HEK293T (cell line): ENCODE data around the gene TPD52L2.

ENCODE experiments used
- CTCF ChIA-PET: fragments of 350-600 bp; formaldehyde crosslinking; extraction: SDS; loops from one replicate; lab custom pipeline; 2021; ENCODE audit warnings: antibody characterized with exemption, inconsistent platforms; lab: Yijun Ruan, JAX
- POLR2A ChIA-PET: fragments of 350-600 bp; formaldehyde crosslinking; extraction: SDS; loops from one replicate; lab custom pipeline; 2020; ENCODE audit warnings: antibody characterized with exemption, inconsistent platforms; lab: Yijun Ruan, JAX
- DNase-seq: peaks from one replicate; pipeline ENCODE4 v3.0.0; 2012; ENCODE audit warnings: mixed read lengths; ENCODE audit errors: extremely low spot score
- ARNT ChIP-seq: fragments of 450-650 bp; IDR thresholded peaks from 2 replicates; pipeline ENCODE4 v1.6.1; 2017; ENCODE audit warnings: mild to moderate bottlenecking
- BHLHE40 ChIP-seq: fragments of 450-650 bp; IDR thresholded peaks from 2 replicates; pipeline ENCODE4 v1.6.1; 2016; ENCODE audit warnings: mild to moderate bottlenecking, moderate library complexity, borderline replicate concordance
- CTBP1 ChIP-seq: fragments of 450-650 bp; IDR thresholded peaks from 2 replicates; pipeline ENCODE4 v1.6.1; 2016; ENCODE audit warnings: borderline replicate concordance
- ELF4 ChIP-seq: fragments of 450-650 bp; IDR thresholded peaks from 2 replicates; pipeline ENCODE4 v1.6.1; 2017; ENCODE audit warnings: antibody characterized with exemption
- FOXA1 ChIP-seq: fragments of 450-650 bp; IDR thresholded peaks from 2 replicates; pipeline ENCODE4 v1.6.1; 2016; ENCODE audit warnings: mild to moderate bottlenecking
- FOXK2 ChIP-seq: fragments of 450-650 bp; IDR thresholded peaks from 2 replicates; pipeline ENCODE4 v1.6.1; 2016; ENCODE audit warnings: mild to moderate bottlenecking
- FOXM1 ChIP-seq: fragments of 450-650 bp; IDR thresholded peaks from 2 replicates; pipeline ENCODE4 v1.6.1; 2017; ENCODE audit warnings: mild to moderate bottlenecking, borderline replicate concordance
- HDGF ChIP-seq: fragments of 450-650 bp; IDR thresholded peaks from 2 replicates; pipeline ENCODE4 v1.6.1; 2017; ENCODE audit warnings: antibody characterized with exemption, borderline replicate concordance
- L3MBTL2 ChIP-seq: fragments of 450-650 bp; conservative IDR thresholded peaks from 2 replicates; pipeline ENCODE4 v1.6.1; 2016; ENCODE audit warnings: mild to moderate bottlenecking
- LEF1 ChIP-seq: fragments of 450-650 bp; IDR thresholded peaks from 2 replicates; pipeline ENCODE4 v1.6.1; 2017; ENCODE audit warnings: mild to moderate bottlenecking, borderline replicate concordance
- NFRKB ChIP-seq: fragments of 450-650 bp; IDR thresholded peaks from 2 replicates; pipeline ENCODE4 v1.6.1; 2016; ENCODE audit warnings: mild to moderate bottlenecking, moderate library complexity
- SP1 ChIP-seq: fragments of 450-650 bp; IDR thresholded peaks from 2 replicates; pipeline ENCODE4 v1.6.1; 2017
- SUZ12 ChIP-seq: fragments of 450-650 bp; IDR thresholded peaks from 2 replicates; pipeline ENCODE4 v1.6.1; 2016; ENCODE audit warnings: mild to moderate bottlenecking
- TARDBP ChIP-seq: fragments of 450-650 bp; IDR thresholded peaks from 2 replicates; pipeline ENCODE4 v1.6.1; 2016
- ZNF384 ChIP-seq: fragments of 450-650 bp; IDR thresholded peaks from 2 replicates; pipeline ENCODE4 v1.6.1; 2016
- TF ChIP-seq, protein P1 (sequence below): fragments of 450-650 bp; IDR thresholded peaks from 2 replicates; pipeline ENCODE4 v1.6.1; 2016

The TPD52L2 gene

DNA sequence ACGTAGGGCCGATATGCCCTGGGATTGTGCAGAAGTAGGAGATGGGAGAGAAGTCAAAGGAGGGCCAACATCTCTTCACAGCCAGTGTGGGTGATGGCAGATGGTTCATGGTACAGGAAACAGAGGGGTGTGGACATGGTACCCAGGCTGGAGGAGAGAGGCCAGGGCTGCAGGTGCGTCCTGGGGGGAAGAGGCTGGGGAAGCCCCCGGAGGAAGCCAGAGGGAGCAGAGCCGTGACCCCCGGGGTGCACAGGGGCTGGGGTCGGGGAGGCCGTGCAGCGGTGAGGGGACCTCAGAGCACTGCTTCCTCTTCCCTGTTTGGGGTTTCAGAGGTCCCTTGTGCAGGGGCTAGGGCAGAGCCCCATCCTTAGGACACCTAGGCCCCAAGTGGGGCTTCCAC, 22.8 kb upstream of the TPD52L2 start:
- TF ChIP-seq ARNT (no peak), LEF1 (no peak), L3MBTL2 (no peak), NFRKB (no peak), FOXM1 (no peak), FOXK2 (no peak)
- TF ChIP-seq, protein P1, sequence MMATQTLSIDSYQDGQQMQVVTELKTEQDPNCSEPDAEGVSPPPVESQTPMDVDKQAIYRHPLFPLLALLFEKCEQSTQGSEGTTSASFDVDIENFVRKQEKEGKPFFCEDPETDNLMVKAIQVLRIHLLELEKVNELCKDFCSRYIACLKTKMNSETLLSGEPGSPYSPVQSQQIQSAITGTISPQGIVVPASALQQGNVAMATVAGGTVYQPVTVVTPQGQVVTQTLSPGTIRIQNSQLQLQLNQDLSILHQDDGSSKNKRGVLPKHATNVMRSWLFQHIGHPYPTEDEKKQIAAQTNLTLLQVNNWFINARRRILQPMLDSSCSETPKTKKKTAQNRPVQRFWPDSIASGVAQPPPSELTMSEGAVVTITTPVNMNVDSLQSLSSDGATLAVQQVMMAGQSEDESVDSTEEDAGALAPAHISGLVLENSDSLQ = no peak
- ChIA-PET POLR2A (no interaction called here), CTCF (no interaction called here)
- no peak for DNase-seq

DNA sequence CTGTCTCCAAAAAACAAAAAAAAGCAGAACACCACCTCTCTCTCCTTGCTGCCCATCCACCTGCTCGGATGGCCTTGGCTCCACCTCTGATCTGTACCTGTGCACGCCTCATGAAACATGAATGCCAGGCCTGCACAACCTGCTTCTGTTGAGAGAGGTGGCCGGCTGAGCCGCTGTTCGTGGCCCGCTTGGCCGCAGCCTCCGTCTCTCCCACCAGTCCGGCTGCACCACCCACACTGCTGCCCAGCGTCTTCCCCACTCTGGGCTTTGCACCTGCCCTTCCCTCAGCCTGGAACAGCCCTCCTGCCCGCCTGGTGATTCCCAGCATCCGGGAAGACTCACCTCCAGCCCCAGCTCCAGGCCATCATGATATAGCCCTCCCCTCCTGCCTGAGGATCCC, 21.8 kb upstream of the TPD52L2 start:
- TF ChIP-seq, protein P1 = no peak
- TF ChIP-seq TARDBP (no peak), FOXA1 (no peak), BHLHE40 (no peak), HDGF (no peak), FOXK2 (no peak), ELF4 (no peak), ZNF384 (no peak), NFRKB (no peak), L3MBTL2 (no peak), CTBP1 (no peak), ARNT (no peak), SUZ12 (no peak), FOXM1 (no peak), SP1 (no peak), LEF1 (no peak)
- ChIA-PET CTCF (no interaction called here), POLR2A (no interaction called here)
- DNase-seq = no peak

DNA sequence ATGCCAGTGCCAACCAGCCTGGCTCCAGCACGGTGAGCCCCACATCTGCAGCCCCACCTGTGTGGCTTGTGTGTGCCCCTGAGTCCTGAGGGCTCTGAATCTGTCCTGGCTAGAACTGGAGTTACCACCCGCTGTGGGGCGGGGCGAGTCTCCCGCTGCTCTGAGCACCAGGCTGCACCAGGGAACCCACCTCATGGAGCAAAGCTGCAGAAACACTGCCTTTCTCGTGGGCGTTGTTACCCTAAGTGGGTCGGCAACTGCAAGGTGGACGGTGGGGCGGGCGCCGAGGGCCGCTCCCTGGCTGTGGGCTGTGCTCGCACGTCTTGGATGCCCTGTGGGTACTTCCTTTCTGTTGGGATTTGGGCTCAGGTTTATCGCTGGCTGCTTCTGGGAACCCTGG, 21.3 kb upstream of the TPD52L2 start:
- ChIA-PET POLR2A (no interaction called here), CTCF (interaction anchor here (0.7 kb wide), 1 partner anchor 415 kb away, joined by 3 read pairs; no protein-coding TSS in a partner anchor)
- DNase-seq = no peak
- TF ChIP-seq HDGF (no peak), SP1 (no peak), ZNF384 (no peak), FOXK2 (no peak), TARDBP (no peak), LEF1 (no peak), BHLHE40 (no peak), NFRKB (no peak), FOXA1 (no peak), ARNT (no peak), L3MBTL2 (no peak), SUZ12 (no peak), ELF4 (no peak)
- TF ChIP-seq, protein P1 = no peak

DNA sequence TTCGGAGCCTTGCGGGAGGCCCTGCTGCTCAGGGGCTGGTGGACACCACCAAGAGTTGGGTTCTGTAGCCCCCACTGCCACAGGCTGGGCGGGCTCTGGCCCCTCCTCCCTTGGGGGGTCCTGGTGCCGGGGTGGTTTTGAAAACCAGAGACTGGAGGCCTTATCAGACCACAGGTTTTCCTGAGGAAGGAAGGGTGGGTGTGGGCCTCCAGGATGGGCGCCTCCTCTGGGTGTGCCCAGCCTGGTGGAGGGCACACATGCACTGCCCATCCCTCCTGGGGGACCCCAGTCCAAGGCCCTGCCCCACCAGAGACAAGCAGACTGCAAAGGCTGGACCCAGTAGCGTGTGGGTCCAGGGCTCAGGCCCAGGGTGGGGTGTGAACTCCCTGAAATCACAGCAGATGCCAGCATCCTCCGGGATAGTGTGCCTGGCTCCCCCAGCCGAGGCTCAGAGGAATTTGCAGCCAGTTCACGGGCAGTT, 20.5 kb upstream of the TPD52L2 start:
- TF ChIP-seq L3MBTL2 (no peak), LEF1 (no peak), NFRKB (no peak), FOXK2 (no peak), ZNF384 (no peak), FOXM1 (no peak), BHLHE40 (no peak), HDGF (no peak), SUZ12 (no peak), ARNT (no peak), CTBP1 (no peak), TARDBP (no peak), FOXA1 (no peak)
- CTCF ChIA-PET = interaction anchor here (0.7 kb wide), 1 partner anchor 416 kb away, joined by 3 read pairs; no protein-coding TSS in a partner anchor
- DNase-seq = no peak
- POLR2A ChIA-PET = no interaction called here

DNA sequence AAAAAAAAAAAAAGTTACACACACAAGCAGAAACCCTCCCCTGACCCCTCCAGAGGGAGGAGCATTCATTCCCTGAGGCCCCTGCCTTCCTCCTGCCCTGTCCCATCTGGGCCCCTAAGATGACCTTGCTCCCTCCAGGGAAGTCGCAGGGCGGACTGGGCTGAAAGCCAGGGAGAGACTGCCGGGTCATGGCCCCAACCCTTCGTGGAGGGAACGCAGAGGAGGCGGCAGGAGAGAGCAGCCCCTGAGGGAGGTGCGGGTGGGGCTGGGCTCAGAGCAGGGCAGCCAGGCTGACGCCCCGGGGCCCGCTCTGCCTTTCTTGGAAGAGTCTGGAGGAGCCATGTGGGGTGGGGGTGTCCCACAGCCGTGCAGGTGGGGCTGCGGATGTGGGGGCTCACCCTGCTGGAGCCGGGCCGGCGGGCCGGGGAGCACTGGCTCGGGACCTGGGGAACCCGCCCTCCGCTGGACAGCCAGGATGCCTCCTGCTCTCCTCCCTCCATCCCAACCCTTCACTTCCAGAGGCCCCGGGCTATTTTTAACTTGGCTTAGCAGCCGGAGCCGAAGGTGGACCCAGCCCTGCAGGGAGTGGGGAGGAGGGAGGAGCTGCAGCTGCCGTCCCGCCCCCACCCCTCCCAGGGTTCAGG, 18.8 kb upstream of the TPD52L2 start:
- peak; percentile 62 for DNase-seq
- CTCF ChIA-PET = no interaction called here
- peak; percentile 88 for TF ChIP-seq ZNF384
- no peak for TF ChIP-seq FOXM1
- POLR2A ChIA-PET = interaction anchor here (1.4 kb wide), 1 partner anchor 17 kb away, joined by 3 read pairs; no protein-coding TSS in a partner anchor

DNA sequence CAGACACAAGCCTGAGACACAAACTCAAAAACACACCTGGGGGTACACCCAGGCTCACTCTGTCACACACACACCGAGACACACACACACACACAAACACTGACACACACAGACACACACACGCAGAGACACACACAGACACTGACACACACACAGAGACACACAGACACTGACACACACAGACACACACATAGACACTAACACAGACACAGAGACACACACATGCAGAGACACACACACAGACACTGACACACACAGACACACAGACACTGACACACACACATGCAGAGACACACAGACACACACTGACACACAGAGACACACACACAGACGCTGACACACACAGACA, 18.2 kb upstream of the TPD52L2 start:
- ChIA-PET CTCF (no interaction called here), POLR2A (interaction anchor here (1.4 kb wide), 1 partner anchor 17 kb away, joined by 3 read pairs; no protein-coding TSS in a partner anchor)
- DNase-seq = no peak
- TF ChIP-seq CTBP1 (no peak), LEF1 (no peak), ZNF384 (no peak), HDGF (no peak), SP1 (no peak), FOXM1 (no peak), TARDBP (no peak), FOXA1 (no peak), ARNT (no peak), FOXK2 (no peak), BHLHE40 (no peak), L3MBTL2 (no peak), SUZ12 (no peak), NFRKB (no peak), ELF4 (no peak)
- TF ChIP-seq, protein P1 = no peak
